Kidney tubule cell (primary cell): ENCODE results near the gene TBCD.

Experiments
- DNase-seq: peaks from one replicate; pipeline ENCODE4 v3.0.0-alpha.2; 2018; ENCODE audit warnings: low spot score

Gene TBCD

DNA sequence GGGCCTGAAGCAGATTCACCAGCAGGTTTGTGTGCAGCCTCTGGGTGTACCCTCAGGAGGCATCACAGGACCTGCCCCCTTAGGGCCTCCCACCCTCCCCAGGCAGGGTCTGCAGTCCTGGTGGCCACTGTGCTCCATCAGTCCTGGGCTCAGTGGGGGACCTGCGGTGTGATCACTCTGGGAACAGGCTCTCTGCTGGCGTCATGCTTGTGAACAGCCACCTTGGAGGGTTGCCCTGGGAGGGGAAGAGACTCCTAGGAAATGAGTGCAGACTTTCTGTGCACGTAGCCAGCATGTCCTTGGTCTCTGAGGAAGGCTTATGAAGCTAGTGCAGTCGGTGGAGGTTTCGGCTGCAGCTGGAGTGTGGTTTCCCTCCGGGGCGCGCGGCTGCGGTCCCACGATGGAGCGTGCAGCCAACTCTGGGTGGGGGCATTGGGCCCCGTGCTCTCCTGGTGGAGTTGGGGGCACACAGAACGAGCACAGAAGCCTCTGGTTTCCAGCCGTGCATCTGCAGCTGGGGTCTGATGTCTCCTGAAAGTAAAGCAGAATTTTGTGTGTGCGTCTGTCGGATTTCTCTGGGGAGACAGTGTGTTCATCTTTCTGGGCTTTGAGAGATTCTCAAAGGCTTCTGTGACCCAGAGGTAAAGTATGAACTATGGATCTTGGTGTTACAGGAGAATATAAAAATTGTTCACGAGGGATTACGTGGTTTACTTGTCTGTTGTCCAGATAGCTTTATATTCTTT lies 156.1 kb downstream of the TBCD start:
- DNase-seq: no peak

- no peak for DNase-seq
Observed at GRCh38 chr17:82908543-82909160, 156.8 kb downstream of the TBCD start.

- no peak for DNase-seq
Observed at GRCh38 chr17:82909322-82909904, 157.5 kb downstream of the TBCD start.

DNA sequence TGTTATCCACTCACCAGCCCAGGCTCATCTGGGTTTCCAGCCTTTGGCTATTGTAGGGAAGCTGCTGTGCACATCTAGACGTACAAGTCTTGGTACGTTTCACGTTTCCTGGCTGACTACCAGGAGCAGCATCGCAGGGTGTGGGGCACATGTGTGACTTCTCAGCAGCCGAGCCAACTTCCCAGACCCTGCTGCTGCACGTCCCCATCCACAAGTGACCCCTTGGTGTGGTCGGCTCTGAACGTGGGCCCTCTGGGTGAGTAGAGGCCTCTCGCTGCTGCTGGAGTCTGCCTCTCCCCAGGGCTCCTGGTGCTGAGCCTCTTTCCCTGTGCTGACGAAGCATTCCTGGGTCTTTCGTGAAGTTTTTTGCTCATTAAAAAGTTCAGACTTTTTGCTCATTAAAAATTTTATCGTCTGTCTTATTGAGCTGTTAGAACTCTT lies 158.2 kb downstream of the TBCD start:
- DNase-seq: no peak

DNA sequence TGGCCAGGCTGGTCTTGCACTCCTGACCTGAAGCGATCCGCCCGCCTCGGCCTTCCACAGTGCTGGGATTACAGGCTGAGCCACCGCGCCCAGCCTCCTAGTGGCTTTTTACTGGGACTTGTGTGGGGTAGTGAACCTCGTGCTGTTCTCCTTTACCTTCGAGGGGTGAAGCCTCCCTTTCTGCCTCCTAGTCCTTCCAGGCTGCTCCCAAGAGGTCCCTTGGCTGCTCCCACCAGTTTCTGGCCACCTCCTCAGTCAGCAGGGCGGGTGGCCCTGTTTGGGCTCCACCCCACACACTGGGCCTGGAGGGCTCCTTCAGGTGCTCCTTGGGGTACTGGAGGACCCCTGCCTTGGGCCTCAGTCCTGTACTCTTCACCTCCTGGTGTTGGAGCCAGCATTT lies 158.9 kb downstream of the TBCD start:
- DNase-seq: no peak

DNA sequence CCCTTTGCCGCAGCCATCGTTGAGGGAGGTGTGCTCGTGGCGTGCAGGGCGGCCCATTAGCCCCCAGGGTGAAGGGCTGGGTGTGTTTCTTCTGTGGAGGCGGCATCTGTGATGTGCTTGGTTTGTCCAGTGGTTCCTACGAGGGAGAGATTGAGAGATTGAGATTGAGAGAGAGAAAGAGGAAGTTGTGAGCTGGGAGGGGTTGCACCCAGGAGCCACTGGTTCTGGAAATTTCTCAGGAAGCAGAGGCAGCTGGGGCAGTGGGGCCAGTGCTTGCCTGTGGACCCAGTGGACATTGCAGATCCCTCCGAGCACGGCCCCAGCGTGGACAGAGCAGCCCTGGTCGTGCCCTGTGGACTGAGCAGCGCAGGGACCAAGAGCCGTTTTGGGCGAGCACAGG lies 160.0 kb downstream of the TBCD start:
- DNase-seq: no peak

DNA sequence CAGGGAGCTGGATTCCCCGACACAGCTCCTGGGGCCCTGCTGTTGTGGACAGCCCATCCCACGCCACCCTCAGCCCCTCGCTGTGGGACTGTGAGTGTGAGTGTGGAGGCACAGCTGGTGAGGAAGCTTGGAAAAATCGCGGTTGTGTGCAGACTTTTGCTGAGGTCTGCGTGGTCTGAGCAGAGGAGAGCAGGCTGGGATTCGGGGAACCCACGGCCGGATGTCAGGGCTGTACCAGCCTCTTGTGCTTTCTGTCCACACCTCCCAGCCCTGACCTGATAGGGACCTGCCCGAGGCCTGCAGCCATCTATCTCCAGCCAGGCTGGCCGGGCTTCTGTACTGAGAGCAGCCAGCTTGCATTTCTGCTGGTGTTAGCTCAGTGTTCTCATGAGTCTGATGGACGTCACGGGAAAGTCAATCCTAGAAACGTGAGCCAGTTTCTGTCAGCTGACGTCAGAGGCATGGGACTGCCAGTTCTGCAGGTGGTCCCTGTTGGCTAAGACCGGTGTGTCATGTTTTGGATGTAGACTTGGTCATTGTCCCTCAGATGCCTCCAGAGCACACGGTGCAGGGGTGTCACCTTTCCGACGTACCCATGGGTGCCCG lies 160.7 kb downstream of the TBCD start:
- DNase-seq: no peak

GRCh38 chr17:82913304-82914043 lies 161.6 kb downstream of the TBCD start:
- no peak for DNase-seq

DNA sequence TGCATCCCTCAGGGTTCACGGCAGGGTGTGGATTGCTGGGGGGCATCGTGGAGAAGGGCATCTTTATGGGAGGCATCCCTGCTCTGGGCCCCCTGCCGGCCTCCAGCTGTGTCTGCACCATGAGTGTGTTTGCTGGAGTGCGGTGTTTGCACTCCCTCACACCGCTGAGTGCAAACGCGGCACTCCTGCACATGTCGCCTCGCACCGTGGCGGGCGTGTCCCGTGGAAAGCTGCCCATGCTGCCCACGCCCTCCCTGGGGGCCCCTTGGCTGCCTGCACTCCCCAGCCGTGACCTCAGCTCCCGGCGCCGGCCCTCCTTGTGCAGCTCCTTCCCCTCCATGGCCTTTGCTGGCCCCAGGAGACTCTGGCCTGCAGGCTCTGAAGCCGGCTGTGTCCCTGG lies 162.5 kb downstream of the TBCD start:
- no peak for DNase-seq

DNA sequence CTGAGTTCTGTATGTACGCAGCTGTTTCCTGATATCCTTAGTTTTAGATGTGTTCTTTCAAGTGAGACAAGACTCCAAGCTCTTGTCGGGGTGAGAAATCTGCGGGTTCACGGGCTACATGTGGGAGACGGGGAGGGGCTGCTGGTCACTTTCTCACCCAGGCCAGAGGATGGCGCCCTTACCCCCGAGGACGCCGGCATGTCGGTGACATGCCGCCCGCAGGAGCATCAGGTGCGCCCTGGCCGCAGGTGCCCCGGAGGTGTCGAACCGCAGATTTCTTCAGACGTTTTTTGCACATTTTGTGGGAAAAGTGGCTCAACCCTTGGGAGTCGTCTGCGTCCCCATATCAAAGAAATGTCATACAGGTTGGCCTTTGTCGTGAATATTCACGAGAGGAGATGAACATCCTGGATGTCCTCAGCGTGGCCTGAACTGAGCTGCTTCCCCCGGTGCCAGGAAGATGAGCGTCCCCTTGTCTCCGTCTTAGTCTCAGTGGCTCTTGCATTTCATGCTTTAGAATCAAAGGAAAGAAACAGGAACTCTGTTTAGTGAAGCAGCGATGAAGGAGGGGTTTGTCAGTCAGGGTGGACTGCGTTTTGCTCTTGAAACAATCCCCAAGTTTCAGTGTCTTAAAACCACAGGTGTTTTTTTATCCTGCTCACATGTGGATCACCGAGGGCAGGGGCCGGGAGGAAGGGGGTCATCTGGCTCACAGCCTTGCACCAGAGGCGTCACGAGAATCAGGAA lies 163.3 kb downstream of the TBCD start:
- no peak for DNase-seq

GRCh38 chr17:82915757-82916027 lies 163.8 kb downstream of the TBCD start:
- DNase-seq: no peak

DNA sequence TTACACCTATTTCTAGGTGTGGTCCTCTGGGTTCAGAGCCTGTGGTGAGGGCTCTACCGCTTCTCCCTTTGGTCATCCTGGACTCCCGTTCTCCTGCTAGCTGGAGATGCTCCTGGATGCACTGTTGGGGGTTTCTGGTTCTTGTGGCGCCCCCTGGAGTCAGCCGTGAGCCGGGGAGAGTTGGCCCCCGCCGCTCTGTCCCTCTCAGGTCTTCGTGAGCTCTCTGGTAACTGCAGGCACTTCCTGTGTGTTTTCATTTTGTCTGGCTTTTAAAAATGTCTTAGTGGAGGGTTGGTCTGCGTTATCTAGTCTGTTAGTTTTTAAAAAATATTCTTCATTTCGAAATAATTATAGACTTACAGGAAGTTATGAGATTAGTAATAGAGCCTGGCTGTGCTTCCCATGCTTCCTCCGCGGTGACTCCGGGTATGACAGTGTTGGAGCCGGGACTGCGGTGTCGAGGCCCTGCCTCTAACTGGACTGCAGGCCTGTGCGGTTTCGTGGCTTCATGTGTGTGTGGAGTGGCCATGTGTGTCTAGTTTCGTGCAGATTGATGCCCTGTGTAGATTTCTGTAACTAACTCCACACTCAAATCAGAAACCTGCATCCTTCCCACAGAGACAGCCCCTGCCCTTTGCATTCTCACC lies 166.0 kb downstream of the TBCD start:
- no peak for DNase-seq

DNA sequence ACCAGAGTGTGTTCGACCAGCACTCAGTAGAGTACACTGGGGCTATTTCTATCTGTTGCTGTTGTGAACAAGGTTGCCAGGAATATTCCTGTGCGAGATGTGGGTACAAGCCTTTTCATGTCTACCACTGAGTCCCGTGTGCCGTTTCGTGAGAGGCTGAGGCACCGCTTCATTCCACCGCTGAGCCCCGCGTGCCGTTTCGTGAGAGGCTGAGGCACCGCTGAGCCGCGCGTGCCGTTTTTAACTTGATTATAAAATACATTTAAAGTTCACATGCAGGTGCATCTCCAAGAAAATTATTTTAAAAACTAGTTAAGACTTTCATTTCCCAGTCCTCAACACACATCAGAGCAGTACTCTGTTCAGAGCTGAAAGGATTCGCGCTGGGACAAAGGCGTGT lies 166.6 kb downstream of the TBCD start:
- no peak for DNase-seq

DNA sequence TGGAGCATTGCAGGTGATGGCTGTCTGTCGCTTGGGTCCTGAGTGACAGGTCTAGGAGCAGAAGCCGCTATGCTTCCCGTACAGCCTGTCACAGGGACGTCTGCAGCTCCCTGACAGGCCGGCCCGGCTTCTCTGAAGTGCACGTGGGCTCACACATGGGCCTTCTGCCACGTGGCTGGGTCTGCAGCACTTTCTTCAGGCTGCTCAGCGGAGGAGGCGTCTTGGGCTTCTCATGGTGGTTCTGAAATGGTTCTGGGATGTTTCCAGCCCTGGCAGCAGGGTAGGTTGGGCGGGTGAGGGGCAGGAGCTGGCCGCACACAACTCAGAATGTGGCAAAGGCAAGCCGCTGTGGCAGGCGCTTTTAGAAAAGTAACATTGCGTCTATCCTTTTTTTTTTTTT lies 168.3 kb downstream of the TBCD start:
- DNase-seq: no peak

DNA sequence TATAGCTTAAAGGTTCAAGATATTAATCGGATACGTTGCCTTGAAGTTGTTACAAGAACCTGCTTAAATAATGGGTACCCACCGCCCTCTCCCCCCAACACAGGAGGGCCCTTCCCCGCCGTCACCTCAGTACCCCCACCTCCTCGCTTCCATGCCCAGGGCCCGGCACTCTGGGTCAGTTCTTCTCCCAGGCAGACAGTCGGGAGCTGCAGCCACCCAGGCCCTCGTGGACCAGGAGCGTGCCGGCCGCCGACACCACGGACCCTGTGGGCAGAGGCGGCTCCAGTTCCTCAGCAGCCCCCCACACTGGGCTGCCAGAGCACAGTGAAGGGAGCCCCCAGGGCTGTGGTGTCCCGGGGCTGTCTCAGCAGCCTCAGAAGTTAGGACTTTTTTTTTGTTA lies 168.8 kb downstream of the TBCD start:
- DNase-seq: no peak

DNA sequence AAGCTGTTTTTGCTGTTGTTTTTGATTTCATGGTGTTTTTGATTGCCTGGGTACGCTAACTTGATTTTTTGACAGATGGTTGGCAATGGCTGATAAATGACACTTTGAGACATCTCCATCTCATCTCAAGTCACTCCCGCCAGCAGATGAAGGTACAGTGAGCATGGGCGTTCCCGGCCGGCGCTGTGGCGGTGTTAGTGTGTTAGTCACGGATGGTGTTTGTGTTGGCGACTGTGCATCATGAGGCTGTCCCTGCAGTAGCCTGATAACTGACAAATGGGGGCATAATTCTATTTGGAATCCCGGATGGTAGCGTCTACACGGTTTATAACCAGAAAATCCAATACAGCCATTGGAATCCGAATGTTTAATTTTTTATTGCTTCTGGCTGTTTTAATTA lies 169.6 kb downstream of the TBCD start:
- no peak for DNase-seq

DNA sequence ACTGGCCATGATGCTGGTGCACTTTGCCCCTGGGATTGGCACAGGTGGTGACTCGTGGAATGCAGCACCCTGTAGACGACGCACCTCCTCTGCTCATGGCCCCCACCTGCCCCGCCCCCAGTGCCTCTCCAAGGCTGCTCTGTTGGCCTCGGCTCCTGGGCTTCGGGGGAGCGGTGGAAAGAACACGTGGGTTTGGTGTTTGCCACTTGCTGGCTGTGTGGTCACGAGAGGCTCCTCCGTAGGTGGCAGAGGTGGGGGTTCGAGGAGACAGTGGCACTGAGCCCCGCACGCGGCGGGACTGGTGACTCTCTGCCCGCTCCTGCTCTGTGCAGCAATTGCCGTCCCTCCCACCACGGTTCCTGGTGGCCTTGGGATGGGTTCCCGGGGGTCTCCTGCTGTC lies 170.8 kb downstream of the TBCD start:
- no peak for DNase-seq

DNA sequence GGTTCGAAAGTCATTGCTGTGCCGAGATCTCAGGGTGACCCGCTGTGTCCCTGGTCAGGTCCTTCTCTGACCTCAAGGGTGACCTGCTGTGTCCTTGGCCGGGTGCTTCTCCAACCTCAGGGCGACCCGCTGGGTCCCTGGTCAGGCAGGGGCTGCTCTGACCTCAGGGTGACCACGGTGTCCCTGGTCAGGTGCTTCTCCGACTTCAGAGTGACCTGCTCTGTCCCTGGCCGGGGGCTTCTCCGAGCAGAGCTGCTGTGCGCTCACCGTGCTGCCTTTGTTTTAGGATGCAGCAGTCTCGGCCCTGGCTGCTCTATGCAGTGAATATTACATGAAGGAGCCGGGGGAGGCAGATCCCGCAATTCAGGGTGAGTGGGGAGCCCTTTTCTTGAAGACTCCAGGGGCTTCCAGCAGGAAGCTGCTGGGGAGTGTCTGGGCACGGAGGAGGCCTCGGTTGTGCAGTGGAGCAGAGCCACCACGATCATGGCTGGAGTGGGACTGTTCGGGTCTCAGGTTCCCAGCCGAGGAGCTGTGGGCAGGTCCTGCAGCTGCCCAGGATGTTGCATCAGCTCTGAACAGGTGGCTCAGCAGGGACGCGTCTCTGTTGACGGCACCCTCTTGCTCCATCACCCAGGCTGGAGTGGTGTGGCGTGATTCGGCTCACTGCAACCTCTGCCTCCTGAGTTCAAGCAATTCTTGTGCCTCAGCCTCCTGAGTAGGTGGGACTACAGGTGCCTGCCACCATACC lies 171.7 kb downstream of the TBCD start:
- no peak for DNase-seq

- no peak for DNase-seq
Observed at GRCh38 chr17:82924214-82924613, 172.3 kb downstream of the TBCD start.

DNA sequence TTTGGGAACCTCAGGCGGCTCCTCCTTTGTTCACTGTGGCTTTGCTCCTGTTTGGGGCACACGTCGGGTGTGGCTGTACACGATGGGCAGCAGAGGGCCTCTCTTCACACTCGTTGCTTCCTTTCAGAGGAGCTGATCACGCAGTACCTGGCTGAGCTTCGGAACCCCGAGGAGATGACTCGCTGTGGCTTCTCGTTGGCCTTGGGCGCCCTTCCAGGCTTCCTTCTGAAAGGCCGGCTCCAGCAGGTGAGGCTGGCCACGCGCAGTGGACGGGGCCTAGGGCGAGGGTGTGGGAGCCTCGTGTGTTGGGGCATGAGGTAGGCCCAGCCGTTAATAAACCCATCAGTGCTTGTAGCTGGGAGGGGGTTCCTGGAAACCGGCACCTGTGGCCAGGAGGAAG lies 172.9 kb downstream of the TBCD start:
- DNase-seq: peak; percentile 4

DNA sequence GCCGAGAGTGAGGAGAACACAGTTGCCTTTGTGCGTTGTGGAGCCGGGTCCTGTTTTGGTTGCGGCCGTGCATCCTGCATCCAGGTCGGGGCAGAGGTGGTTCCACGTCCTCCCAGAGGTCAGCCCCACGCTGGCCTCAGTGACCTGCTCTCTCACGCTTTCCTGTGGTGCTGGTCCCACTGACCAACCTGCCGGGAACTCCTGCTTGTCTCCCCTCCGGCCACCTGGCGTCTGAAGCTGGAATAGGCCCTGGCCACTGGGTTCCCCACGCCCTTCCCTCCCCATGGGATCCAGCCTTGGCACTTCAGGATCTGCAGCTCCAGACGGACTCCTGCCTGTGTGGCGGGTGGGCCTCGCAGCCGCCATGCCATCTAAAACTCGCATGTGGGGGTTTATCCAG lies 173.5 kb downstream of the TBCD start:
- no peak for DNase-seq
